ENCODE measurements around the gene TSPAN15. TPM values are rescaled to one million over a fixed set of nuclear protein-coding genes. Genes with fewer than 3 reads are reported as not detected.

Gene TSPAN15
- total and polyA plus RNA-seq, 8 donors: 34.4 to 67.9 (median 41.5) TPM

DNA sequence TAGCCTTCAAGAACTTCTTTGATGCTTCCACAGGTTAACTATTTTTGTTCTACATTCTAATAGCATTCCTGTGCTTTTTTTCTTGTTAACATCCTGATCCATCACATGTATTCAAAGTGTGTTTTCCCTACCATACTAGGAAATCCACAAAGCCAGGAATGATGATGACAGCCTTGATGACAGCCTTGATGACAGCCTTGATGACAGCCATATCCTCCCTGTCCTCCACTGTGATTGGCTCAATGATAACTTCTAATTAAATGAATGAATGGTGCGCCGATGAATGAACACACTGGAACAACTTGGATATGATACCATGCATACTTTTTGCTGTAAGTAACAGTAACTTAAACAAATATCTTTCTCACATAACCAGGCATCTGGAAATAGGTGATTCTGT is 26.2 kb upstream of the TSPAN15 start:
- Histone ChIP-seq H3K4me1 (peaks cover 0 to 28% of the 10 kb centered on the region in 2 donors), H3K27ac (no peak overlapping the region), H3K9me3 (no peaks in the 10 kb centered on the region), H3K27me3 (no peaks in the 10 kb centered on the region), H3K4me3 (no peak overlapping the region), H3K36me3 (no peaks in the 10 kb centered on the region)
- no peak for ATAC-seq
- TF ChIP-seq, protein P1, sequence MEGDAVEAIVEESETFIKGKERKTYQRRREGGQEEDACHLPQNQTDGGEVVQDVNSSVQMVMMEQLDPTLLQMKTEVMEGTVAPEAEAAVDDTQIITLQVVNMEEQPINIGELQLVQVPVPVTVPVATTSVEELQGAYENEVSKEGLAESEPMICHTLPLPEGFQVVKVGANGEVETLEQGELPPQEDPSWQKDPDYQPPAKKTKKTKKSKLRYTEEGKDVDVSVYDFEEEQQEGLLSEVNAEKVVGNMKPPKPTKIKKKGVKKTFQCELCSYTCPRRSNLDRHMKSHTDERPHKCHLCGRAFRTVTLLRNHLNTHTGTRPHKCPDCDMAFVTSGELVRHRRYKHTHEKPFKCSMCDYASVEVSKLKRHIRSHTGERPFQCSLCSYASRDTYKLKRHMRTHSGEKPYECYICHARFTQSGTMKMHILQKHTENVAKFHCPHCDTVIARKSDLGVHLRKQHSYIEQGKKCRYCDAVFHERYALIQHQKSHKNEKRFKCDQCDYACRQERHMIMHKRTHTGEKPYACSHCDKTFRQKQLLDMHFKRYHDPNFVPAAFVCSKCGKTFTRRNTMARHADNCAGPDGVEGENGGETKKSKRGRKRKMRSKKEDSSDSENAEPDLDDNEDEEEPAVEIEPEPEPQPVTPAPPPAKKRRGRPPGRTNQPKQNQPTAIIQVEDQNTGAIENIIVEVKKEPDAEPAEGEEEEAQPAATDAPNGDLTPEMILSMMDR (IDR thresholded peaks at IDR 0.05): no peak
- intact Hi-C loops (cut with DNase I): loop anchor here in 1 of 2 donors (5.0 kb wide), 1 partner anchor 82 kb away; no protein-coding TSS in a partner anchor
- no peak for DNase-seq

DNA sequence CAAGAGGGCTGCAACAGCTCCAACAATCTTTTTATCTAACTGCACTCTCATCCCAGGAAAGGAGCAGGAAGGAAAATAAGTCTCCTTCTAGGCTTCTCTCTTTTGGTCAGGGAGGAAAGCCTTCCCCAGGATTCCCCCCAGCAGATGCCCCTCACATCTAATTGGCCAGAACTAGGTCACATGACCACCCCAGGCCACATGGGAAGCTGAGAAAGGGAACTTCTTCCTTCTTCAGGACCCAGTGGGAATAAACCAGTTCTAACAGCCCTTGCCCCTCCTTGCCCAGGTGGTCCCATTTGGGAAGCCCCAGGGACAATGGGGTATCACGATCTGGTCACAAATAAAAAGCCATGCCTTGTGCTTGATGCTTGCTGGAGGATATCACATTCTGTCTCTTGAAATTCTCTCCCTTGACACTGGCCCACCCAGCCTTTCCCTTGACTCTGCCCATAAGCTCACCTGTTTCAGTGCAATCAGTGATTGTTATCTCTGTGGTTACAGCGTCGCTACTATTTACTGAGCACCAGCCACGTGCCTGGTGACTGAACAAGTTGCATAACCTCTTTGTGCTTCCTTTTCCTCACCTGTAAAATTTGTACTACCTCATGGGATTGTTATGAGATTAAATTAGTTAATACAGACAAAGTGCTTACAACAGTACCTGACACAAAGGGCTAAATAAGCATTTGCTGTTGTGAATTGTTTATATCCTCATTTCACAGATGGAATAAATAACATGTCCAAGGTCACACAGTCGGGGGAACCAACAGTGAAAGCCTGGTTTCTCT is 25.6 kb upstream of the TSPAN15 start:
- Histone ChIP-seq H3K4me1 (peaks cover 0 to 28% of the 10 kb centered on the region in 2 donors), H3K27me3 (no peaks in the 10 kb centered on the region), H3K36me3 (no peaks in the 10 kb centered on the region), H3K4me3 (no peak overlapping the region), H3K27ac (peak overlapping the region; percentile 36 to 58), H3K9me3 (no peaks in the 10 kb centered on the region)
- intact Hi-C loops (cut with DNase I): loop anchor here in 1 of 2 donors (5.0 kb wide), 1 partner anchor 82 kb away; no protein-coding TSS in a partner anchor
- TF ChIP-seq, protein P1 (IDR thresholded peaks at IDR 0.05): no peak
- ATAC-seq: peak; percentile 38
- no peak for DNase-seq

DNA sequence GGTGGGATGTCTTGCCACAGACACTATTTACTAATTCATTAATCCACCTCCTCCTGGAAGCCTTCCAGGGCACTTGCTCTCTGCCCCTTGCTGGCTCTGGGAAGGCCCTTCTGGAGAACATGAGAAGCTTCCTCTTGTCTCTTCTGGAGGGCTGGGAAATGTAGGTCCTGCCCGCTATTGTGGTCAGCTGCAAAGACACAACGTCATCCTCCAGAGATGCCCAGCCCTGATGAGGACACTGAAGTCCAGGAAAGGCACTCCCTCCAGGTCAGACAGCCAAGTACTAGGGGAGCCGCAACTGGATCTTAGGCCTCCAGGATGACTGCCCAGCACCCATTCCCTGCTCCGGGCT is 24.9 kb upstream of the TSPAN15 start:
- TF ChIP-seq, protein P1 (IDR thresholded peaks at IDR 0.05): no peak
- no peak overlapping the region for H3K4me3 ChIP-seq

DNA sequence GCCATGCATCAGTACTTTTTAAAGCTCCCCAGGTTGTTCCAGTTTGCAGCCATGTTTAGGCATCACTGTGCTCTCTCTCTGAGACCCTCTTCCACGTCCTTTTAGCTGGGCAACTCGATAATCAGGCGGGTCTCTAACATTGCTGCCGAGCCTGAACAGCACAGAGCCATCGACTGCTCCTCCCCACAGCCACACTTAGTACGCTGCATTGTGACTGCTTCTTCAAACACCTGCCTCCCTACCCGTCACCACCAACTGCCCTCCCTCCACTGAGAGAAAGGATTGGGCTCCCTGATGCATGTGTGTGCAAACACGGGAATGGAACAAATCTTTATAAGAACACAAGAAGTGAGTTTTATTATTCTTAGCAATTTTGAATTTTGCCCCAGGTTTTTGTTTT is 23.1 kb upstream of the TSPAN15 start:
- no peaks in the 10 kb centered on the region for H3K36me3 ChIP-seq
- H3K27me3 ChIP-seq: no peaks in the 10 kb centered on the region
- no peaks in the 10 kb centered on the region for H3K9me3 ChIP-seq
- TF ChIP-seq, protein P1 (IDR thresholded peaks at IDR 0.05): no peak
- intact Hi-C loops (cut with DNase I): loop anchor here in 1 of 2 donors (5.0 kb wide), 1 partner anchor 79 kb away; no protein-coding TSS in a partner anchor
- H3K4me1 ChIP-seq: peaks cover 0 to 16% of the 10 kb centered on the region in 2 donors
- DNase-seq: no peak
- no peak overlapping the region for H3K4me3 ChIP-seq
- no peak overlapping the region for H3K27ac ChIP-seq
- ATAC-seq: no peak

More for the DNA sequence above, 24.9 kb upstream of the TSPAN15 start:
- Histone ChIP-seq H3K27me3 (no peaks in the 10 kb centered on the region), H3K9me3 (no peaks in the 10 kb centered on the region), H3K4me1 (peaks cover 0 to 27% of the 10 kb centered on the region in 2 donors), H3K27ac (peak overlapping the region; percentile 36 to 58), H3K36me3 (no peaks in the 10 kb centered on the region)
- intact Hi-C loops (cut with DNase I): loop anchor here in 1 of 2 donors (5.0 kb wide), 1 partner anchor 81 kb away; no protein-coding TSS in a partner anchor
- DNase-seq (no peak), ATAC-seq (no peak)

DNA sequence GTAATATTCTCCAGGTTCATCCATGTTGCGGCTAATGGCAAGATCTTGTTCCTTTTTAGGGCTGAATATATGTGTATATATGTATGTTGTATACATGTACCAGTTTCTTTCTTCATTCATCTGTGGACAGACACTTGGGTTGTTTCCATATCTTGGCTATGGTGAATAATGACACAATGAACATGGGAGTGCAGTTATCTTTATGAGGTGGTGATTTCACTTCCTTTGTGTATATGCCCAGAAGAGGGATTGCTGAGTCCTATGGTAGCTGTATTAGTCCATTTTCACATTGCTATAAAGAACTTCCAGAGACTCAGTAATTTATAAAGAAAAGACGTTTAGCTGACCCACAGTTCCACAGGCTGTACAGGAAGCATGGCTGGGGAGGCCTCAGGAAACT is 17.1 kb upstream of the TSPAN15 start:
- intact Hi-C loops (cut with DNase I): no loop called here
- H3K27me3 ChIP-seq: no peaks in the 10 kb centered on the region

More for the DNA sequence above, 17.1 kb upstream of the TSPAN15 start:
- Histone ChIP-seq H3K4me1 (peaks cover 6 to 16% of the 10 kb centered on the region in 2 donors), H3K36me3 (no peaks in the 10 kb centered on the region), H3K27ac (no peak overlapping the region), H3K4me3 (no peak overlapping the region), H3K9me3 (no peaks in the 10 kb centered on the region)
- TF ChIP-seq, protein P1 (IDR thresholded peaks at IDR 0.05): no peak
- DNase-seq (no peak), ATAC-seq (no peak)

Data from left lung (tissue), 10 donors.